GM18858 (cell line): ENCODE data around the gene INO80E.

Source experiments
- ATAC-seq: cut with Tn5 transposase; IDR thresholded peaks from one replicate; pipeline ENCODE4 v1.9.1; 2021; ENCODE audit not compliant: unreplicated experiment

The INO80E gene

GRCh38 chr16:29991571-29991904 lies 4.5 kb upstream of the INO80E start:
- no peak for ATAC-seq

- ATAC-seq, result no peak
These were observed 3.6 kb upstream of the INO80E start for GRCh38 chr16:29992344-29992967.

GRCh38 chr16:29993191-29993902 lies 2.7 kb upstream of the INO80E start:
- no peak for ATAC-seq

- no peak for ATAC-seq
These were observed 2.0 kb upstream of the INO80E start for GRCh38 chr16:29993903-29994599.

GRCh38 chr16:29994600-29995323 lies 1.3 kb upstream of the INO80E start:
- peak; percentile 16 for ATAC-seq

- peak; percentile 18 for ATAC-seq
These were observed 624 bp upstream of the INO80E start, which contains the start of gene HIRIP3 for GRCh38 chr16:29995324-29995910. TSS of gene HIRIP3 (minus strand) at chr16:29995617. CDS start at chr16:29995605, 12 bp downstream.

- no peak for ATAC-seq
These were observed 767 bp downstream of the INO80E start for GRCh38 chr16:29996766-29997250.

- ATAC-seq, result no peak
These were observed 3.6 kb downstream of the INO80E start for GRCh38 chr16:29999605-30000004.

- no peak for ATAC-seq
These were observed 4.9 kb downstream of the INO80E start for GRCh38 chr16:30000735-30001631.

GRCh38 chr16:30002614-30003346 lies 6.7 kb downstream of the INO80E start:
- ATAC-seq, result no peak

- ATAC-seq, result no peak
These were observed 7.8 kb downstream of the INO80E start for GRCh38 chr16:30003670-30004423.

- no peak for ATAC-seq
These were observed 8.4 kb downstream of the INO80E start for GRCh38 chr16:30004424-30004776.

- ATAC-seq, result no peak
These were observed 8.8 kb downstream of the INO80E start for GRCh38 chr16:30004811-30005242.

- ATAC-seq, result no peak
These were observed 9.5 kb downstream of the INO80E start for GRCh38 chr16:30005341-30006094.

GRCh38 chr16:30006095-30006473 lies 10.0 kb downstream of the INO80E start:
- no peak for ATAC-seq

GRCh38 chr16:30006659-30007377 lies 10.8 kb downstream of the INO80E start:
- ATAC-seq, result no peak

GRCh38 chr16:30007378-30007895 lies 11.4 kb downstream of the INO80E start:
- ATAC-seq, result no peak
